ENCODE data around the gene EIF3J.
A peak's percentile ranks its signal among the peaks of the same experiment; 100 is the strongest.
"Not testable (repeated sequence)": the region's sequence is repeated elsewhere in the genome, so short reads cannot be mapped to it uniquely, and the experiment has no call there.

The EIF3J gene, protein sequence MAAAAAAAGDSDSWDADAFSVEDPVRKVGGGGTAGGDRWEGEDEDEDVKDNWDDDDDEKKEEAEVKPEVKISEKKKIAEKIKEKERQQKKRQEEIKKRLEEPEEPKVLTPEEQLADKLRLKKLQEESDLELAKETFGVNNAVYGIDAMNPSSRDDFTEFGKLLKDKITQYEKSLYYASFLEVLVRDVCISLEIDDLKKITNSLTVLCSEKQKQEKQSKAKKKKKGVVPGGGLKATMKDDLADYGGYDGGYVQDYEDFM

DNA sequence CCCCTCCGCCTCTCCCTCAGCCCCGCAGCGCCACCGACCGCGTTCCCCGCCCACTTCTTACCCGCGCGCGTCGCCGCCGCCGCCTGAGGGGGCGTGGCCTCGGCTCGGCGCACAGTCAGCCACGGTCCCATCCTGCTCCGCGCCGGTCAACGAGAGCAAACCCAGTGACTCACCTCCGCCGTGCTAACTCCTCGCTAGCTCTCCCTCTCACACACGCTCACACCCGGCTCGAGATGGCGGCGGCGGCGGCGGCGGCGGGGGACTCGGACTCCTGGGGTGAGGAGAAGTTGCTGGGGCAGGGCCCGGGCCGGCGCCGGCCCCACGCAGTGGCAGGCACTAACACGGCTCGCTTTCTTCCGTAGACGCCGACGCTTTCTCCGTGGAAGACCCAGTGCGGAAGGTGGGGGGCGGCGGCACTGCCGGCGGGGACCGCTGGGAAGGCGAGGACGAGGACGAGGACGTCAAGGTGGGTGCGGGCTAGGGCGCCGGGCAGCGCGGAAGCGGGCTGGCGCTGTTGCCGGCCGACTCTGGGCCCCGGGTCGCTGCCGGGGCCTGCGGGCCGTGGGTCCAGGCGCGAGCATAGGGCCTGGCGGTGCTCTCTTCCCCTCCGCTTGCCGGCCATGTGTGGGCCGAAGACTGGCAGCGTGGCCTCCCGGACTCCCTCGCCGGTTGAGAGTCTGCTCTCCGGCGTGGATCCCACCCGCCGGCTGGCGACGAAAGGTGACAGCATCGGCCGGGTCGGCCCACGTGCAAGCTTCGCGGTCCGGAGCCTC lies at the start of gene EIF3J:
TSS of gene EIF3J (plus strand) at position 186 of the 773 bp plus-strand sequence. CDS start at position 234, 48 bp downstream.
- H3K27ac ChIP-seq: peak within 1 kb of the TSS; percentile 99
- DNase-seq (ENCODE audit: low read depth, low spot score): peak; percentile 85

DNA sequence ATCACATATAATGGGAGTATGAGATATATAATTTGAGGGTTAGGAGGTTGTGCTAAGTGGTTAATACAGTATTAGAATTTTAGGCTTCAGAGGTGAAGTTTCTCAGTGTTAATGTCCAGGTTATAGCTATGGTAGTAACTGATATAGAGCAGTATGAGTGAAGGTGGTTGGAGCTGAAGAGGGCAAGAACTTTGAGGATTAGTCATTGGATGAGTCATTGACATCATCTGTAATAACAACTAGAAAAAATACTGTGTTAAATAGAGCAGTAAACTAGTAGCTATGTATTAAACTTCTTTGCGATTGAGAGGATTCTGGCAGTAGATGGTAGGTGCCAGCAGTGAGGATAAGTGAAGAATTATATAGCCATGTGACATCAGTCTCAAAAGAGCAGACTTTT lies 47.5 kb upstream of the EIF3J start:
- DNase-seq (ENCODE audit: low read depth, low spot score): no peak
- H3K27ac ChIP-seq: no peak overlapping the region

DNA sequence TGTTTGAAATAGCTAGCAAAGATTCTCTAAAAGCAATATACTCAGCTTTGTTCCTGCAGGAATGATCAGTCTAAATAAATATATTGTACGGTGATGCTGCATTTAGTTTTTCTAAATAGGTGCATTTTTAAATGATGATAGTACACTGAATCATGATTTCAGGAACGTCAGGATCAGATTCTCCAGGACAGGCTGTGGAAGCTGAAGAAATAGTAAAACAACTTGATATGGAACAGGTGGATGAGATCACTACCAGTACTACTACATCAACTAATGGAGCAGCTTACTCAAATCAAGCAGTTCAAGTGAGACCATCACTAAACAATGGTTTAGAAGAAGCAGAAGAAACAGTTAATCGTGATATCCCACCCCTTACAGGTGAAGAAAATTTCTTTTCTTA lies 46.3 kb upstream of the EIF3J start:
- DNase-seq (ENCODE audit: low read depth, low spot score): no peak

DNA sequence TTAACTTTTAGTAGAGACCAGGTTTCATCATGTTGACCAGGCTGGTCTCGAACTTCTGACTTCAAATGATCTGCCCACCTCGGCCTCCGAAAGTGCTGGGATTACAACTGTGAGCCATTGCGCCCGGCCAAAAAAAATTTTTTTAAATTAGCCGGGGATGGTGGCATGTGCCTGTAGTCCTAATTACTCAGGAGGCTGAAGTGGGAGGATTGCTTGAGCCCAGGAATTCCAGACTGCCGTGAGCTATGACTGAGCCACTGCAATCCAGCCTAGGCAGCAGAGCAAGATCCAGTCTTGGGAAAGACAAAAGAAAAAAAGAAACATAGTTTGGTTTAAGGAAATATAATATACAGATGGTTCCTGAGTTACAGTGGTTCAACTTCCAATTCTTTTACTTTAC lies 44.9 kb upstream of the EIF3J start:
- DNase-seq (ENCODE audit: low read depth, low spot score): no peak
- H3K27ac ChIP-seq: no peak overlapping the region

More for the DNA sequence above, 46.3 kb upstream of the EIF3J start:
- H3K27ac ChIP-seq: no peak overlapping the region

DNA sequence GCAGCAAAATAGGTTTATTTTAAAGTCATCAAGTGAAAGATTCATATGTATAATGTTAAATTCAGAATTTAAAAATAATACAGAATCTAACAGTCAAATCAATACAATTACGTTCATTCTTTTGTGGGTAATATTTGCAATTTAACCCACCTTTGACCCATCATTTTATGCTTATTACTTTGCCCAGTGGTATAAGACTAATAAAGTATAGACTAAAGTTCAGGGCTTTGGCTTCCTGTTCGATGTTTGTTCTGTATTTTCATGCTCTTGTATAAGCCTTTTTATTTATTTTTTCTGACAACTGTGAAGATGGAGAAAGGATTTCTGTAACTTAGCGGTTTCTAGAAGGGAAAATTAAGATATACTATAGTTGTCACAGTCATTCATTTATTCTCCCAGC lies 44.3 kb upstream of the EIF3J start:
- H3K27ac ChIP-seq: no peak overlapping the region
- DNase-seq (ENCODE audit: low read depth, low spot score): no peak

DNA sequence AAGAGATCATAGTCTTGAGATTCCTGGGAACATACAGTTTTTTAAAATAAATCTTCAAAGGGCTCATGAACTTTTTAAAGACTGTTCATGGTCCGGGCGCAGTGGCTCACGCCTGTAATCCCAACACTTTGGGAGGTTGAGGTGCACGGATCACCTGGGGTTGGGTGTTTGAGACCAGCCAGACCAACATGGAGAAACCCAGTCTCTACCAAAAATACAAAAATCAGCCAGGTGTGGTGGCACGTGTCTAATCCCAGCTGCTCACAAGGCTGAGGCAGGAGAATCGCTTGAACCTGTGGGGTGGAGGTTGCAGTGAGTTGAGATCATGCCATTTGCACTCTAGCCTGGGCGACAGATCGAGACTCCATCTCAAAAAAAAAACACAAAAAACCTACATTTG lies 41.4 kb upstream of the EIF3J start:
- H3K27ac ChIP-seq: no peak overlapping the region
- no peak for DNase-seq (ENCODE audit: low read depth, low spot score)

DNA sequence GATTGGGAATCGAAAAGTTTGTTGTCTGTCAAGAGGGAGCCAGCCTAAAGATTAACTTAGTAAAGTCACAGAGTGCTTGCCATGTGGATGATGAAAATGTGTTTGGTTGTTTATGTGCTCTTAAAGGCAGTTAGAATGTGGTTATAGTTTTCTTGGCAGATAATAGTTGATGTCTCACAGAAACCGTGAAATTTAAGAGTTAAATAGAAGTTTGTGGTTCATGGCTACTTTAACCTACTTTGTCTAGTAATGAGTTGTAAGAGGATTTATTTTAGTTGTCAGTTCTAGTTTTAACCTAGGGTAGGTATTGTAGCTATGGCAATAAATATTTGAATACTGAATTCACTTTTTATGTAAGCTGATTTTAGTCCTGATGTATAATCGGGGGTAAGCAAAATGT lies 36.4 kb upstream of the EIF3J start:
- H3K27ac ChIP-seq: no peak overlapping the region
- DNase-seq (ENCODE audit: low read depth, low spot score): no peak

DNA sequence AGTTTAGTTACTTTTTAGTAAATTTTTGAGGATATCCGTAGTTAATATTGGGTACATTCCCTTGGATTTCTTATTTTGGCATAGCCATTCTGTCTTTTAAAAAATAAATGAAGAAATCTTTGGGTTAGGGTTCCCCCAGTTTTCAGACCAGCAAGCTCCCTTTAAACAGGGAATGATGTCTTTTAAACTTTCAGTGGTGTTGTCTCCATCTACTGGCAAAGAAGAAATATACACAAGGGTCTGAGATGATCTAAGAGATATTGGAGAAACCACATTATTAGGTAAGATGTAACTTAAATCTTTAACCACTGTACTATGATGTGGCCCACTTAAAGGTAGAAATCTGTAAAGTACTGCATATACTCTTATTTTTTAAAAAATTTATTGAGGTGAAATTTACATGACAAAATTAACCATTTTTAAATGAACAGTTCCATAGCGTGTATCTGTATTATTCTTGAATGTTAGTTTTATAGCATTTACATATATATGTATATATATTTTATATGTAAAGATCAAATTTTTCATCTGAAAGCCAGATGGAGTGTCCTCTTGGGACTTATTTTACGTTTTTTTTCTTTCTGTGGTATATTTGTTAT lies 35.1 kb upstream of the EIF3J start:
- no peak overlapping the region for H3K27ac ChIP-seq
- no peak for DNase-seq (ENCODE audit: low read depth, low spot score)

DNA sequence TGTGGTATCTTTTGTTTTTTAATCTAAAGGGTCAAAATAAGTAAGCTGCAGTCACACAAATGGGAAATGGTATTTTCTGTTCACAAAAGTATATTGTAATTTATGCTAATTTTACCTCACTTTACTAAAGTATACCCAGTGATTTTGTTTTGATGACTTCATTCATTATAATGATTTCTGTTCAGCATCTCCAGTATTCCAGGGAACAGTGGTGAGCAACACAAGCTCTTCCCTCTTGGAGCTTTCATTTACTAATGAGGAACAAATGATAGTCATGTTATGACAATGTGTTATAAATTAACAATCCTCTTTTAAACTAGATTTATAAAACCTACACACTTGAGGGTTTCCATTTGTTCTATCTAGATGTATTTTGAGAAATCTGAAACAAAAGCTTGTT lies 20.5 kb upstream of the EIF3J start:
- H3K27ac ChIP-seq: no peak overlapping the region
- DNase-seq (ENCODE audit: low read depth, low spot score): no peak

DNA sequence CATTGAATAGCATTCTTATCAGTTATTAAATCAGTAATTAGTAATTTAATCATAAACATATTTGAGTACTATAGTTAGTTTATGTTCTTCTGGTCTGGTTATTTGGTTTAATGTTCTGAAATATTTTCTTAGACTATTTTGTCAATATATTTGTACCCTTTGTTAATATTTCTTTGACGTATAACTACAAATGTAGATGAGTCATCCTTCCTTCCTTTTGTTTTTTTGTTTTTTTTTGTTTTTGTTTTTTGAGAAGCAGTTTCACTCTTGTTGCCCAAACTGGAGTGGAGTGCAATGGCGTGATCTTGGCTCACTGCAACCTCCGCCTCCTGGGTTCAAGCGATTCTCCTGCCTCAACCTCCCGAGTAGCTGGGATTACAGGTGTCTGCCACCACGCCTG lies 17.4 kb upstream of the EIF3J start:
- no peak for DNase-seq (ENCODE audit: low read depth, low spot score)
- no peak overlapping the region for H3K27ac ChIP-seq

DNA sequence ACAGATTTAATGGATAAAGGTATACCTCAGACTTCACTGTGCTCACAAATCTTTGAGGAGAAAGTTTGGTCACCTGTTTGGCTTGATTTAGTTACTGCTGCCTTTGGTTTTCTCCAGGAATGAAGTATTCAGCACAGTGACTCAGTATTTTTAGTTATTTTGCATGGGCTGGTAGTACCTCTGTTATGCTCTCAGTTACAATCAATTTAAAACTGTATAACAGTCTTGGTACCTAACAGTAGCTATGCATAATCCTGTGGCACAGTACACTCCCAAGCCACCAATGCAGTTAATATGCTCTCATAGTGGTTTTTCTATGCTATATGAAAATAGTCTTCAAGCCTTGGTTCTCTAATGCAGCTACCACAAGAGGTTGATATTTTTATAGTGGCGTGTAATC lies 11.9 kb upstream of the EIF3J start:
- no peak for DNase-seq (ENCODE audit: low read depth, low spot score)
- H3K27ac ChIP-seq: no peak overlapping the region

DNA sequence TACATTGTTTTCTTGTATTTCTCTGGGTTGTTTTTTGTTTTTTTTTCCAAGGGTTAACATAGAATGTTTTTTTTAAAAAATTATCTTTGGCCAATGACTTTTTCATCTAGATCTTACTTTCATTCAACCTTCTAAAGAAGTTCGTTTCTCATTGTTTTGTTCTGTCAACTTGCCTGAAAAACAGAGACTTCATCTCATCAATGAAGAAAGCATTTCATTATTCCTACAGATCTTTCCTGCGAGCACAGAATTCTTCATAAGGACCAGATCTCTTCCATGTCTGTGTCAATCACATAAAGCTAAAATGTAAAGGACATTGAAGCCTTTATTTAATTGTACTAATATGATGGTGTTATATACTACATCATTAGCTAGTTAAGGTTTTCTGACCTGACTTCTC lies 9.7 kb upstream of the EIF3J start:
- no peak for DNase-seq (ENCODE audit: low read depth, low spot score)
- H3K27ac ChIP-seq: no peak overlapping the region

DNA sequence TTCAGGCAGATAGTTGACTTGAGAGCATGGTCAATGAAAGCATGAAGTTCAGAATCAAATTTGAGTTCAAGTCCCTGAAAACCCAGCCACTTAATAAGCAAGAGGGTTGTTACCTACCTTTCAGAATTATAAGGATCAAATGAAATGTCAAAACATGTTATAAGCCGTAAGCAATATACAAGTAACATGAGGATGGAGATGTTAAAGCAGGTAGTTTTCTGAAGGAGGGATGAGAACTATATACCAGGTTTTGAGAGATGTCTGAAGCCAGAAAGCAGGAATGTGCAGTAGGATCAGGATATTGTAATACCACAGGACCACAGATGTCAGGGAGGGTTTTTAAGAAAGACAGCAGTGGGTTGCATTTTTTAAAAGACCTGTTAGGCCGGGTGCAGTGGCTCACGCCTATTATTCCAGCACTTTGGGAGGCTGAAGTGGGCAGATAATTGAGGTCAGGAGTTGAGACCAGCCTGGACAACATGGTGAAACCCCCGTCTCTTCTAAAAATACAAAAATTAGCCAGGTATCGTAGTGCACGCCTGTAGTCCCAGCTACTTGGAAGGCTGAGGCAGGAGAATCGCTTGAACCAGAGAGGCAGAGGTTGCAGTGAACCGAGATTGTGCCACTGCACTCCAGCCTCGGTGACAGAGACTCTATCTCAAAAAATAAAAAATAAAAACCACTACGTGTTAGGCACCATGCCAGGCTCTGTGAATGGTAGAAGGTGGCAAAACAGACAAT lies 6.9 kb upstream of the EIF3J start:
- no peak overlapping the region for H3K27ac ChIP-seq
- DNase-seq (ENCODE audit: low read depth, low spot score): no peak

DNA sequence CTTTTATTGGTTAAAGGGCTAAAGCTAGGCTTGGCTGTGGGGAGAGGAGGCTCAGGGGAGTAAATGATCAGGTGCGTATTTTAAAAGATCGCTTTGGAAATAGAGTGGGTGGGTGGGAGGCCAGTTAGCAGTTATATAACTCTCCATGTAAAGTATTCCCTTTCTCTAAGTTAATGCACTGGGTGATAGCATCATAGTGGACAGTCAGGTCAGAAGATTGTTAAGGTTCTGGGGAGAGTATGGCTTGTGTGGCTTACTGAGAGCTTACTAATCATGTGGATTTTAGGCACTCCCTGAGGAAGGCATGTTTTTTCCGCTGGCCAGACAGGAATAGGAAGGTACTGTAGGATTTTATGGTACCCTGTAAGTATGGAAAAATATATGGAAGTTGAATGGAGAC lies 6.3 kb upstream of the EIF3J start:
- H3K27ac ChIP-seq: no peak overlapping the region
- DNase-seq (ENCODE audit: low read depth, low spot score): no peak

DNA sequence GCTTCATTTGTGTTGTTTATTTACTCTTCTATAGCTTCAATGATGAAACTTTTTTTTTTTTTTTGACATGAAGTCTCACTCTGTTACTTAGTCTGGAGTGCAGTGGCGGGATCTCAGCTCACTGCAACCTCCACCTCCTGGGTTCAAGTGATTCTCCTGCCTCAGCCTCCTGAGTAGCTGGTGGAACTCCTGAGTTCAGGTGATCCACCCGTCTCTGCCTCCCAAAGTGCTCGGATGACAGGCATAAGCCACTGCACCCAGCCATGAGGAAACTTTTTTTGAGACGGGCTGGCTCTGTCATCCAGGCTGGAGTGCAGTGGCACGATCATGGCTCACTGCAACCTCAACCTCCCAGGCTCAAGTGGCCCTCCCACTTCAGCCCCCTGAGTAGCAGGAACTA lies 4.7 kb upstream of the EIF3J start:
- not testable (repeated sequence) for H3K27ac ChIP-seq; DNase-seq (ENCODE audit: low read depth, low spot score)

DNA sequence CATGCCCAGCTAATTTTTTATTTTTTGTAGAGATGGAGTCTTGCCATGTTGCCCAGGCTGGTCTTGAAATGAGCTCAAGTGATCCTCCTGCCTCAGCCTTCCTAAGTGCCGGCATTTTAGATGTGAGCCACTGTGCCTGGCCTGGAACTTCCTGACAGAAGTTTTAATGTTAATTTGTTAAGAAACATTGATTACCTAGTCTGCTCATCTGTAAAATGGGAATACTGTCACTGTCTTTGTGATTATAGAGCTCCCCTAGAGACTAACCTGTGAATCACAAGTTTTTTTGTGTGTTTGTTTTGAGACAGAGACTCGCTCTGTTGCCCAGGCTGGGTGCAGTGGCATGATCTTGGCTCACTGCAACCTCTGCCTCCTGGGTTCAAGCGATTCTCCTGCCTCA lies 4.3 kb upstream of the EIF3J start:
- no peak overlapping the region for H3K27ac ChIP-seq
- DNase-seq (ENCODE audit: low read depth, low spot score): no peak

DNA sequence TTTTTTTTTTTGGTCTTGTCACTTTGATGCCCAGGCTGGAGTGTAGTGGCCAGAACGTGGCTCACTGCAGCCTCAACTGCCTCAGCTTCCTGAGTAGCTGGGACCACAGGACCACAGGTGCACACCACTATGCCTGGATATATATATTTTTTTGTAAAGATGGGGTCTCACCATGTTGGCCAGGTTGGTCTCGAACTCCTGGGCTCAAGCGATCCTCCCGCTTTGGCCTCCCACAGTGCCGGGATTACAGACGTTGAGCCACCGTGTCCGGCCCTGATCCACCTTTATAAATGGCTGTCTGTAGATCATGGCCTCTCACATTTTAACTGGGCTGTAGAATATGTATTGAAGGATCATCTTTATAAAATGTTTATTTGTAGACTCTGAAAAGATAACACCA lies 1.9 kb upstream of the EIF3J start:
- no peak overlapping the region for H3K27ac ChIP-seq

DNA sequence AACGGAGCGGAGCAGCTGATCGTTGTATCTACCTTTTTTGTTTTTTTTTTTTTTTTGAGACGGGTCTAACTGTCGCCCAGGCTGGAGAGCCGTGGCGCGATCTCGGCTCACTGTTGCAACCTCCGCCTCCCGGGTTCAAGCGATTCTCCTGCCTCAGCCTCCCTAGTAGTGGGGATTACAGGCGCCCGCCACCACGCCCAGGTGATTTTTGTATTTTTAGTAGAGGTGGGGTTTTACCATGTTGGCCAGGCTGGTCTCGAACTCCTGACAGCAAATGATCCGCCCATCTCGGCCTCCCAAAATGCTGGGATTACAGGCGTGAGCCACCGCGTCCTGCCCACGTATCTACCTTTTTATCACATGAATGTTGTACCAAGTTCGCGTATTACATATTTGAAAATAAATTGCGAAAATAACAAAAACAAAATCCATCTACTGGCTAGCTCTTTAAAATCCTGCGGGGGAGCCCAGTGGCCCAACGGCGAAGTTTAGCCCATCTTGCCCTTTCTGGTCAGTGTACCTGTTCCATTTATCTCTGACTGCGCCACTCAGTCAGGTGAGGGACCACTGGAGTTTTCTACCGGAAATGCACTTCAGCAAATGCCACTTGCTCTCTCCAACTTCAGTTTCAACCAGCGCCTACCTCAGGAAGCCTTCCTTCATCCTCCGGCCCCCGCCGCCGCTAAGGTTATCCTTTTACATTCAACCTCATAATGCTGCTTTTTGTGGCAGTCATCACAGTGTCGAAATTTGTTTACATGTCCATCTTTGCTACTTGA lies 1.2 kb upstream of the EIF3J start:
- H3K27ac ChIP-seq: peak overlapping the region; percentile 99
- no peak for DNase-seq (ENCODE audit: low read depth, low spot score)

More for the DNA sequence above, 1.9 kb upstream of the EIF3J start:
- DNase-seq (ENCODE audit: low read depth, low spot score): no peak

DNA sequence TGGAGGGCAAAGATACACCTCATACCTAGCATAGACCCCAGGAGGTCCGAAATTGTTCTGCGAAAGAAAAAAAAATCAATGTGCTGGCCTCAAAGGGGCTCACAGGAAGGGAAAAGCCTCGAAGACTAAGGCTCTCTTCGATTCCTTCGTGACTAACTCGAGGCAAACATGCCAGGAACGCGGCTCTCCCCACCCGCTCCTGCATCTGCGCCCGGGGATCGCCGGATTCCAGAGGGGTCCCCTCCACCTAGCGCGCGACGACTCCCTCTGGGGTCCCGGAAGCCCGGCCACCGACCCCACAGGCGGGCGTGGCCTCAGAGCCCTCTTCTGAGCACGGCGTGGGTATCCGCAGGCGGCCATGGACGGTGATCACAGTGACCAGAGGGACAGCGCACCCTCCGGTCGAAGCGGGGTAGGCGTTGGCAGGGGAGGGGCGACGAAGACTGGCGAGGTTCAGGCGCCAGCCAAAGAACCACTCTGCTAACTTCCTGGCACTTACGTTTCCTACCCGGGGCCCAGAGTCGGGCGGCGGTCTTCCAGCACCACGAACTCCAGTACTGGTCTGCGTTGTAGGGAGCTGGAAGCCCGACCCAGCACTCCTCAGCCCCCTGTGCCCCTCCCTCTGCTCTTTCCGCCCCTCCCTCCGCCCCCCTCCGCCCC lies 515 bp upstream of the EIF3J start:
- DNase-seq (ENCODE audit: low read depth, low spot score): peak; percentile 36
- peak overlapping the region; percentile 99 for H3K27ac ChIP-seq

Data from epithelial cell of prostate (primary cell).